Measurements from ENCODE around the gene KIF27.

DNA sequence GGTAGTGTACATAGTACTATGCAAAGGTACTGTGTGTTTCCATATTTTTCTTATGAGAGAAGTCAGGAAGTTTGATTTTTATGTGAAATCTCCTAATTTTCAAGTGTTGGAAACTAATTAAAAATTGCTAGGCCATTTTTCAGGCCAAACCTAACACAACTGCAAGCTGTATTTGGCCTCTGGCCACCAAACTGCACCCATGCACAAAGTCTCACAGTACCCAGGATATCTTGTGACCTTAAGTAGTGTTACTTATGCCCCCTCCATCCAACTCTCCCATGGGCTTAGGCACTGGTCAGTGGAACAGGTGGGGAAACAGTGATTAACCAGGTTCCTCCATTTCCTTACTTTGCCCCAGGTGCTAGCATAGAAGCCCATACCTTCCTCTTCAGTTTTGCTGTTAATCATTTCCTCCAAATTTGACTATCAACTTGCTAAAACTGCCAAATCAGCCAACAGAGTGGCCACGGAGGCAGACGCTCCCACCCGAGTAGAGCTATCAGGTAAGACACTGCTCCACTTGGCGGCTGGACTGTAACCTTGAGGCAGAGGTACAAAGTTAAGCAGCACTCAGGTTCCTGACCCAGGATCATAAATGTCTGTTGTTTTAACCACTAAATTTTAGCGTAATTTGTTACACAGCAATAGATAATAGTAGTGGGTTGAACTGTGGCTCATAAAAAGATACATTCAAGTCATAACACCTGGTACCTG, 19.5 kb upstream of the KIF27 start:
- TF ChIP-seq EZH2 (IDR thresholded peaks at IDR 0.05; ENCODE audit: borderline replicate concordance, low read length), result no peak
- TF ChIP-seq, protein P1, sequence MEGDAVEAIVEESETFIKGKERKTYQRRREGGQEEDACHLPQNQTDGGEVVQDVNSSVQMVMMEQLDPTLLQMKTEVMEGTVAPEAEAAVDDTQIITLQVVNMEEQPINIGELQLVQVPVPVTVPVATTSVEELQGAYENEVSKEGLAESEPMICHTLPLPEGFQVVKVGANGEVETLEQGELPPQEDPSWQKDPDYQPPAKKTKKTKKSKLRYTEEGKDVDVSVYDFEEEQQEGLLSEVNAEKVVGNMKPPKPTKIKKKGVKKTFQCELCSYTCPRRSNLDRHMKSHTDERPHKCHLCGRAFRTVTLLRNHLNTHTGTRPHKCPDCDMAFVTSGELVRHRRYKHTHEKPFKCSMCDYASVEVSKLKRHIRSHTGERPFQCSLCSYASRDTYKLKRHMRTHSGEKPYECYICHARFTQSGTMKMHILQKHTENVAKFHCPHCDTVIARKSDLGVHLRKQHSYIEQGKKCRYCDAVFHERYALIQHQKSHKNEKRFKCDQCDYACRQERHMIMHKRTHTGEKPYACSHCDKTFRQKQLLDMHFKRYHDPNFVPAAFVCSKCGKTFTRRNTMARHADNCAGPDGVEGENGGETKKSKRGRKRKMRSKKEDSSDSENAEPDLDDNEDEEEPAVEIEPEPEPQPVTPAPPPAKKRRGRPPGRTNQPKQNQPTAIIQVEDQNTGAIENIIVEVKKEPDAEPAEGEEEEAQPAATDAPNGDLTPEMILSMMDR (conservative IDR thresholded peaks at IDR 0.05 in 1 of 2, IDR thresholded peaks at IDR 0.05 in 1 of 2; ENCODE audit: extremely low read depth in 1 of 2, insufficient read depth in 1 of 2, low read depth in 1 of 2, low read length in 2 of 2), result no peak
